ENCODE results near the gene ZNF79. TPM values are rescaled to one million over a fixed set of nuclear protein-coding genes. Genes with fewer than 3 reads are reported as not detected.

ZNF79 gene
- total and polyA plus RNA-seq, 9 of the 15 experiments (the other 6 are each of a cell fraction or from before 2014, with no cell fraction given) = 0.62 to 7.0 (median 4.1) TPM

GRCh38 chr9:127398275-127398647 is 25.9 kb upstream of the ZNF79 start:
- BruUV-seq (replicated peaks) = no TSS peak
- Histone ChIP-seq H3K9me1 (ENCODE audit: control insufficient read depth, insufficient read depth, low read length) (no peaks in the 10 kb centered on the region), H3K4me2 (ENCODE audit: insufficient read depth, low read length) (0 out of 2 replicates have a peak overlapping the region, but pooled peaks have one; percentile 61), H3K27me3 (ENCODE audit: control insufficient read depth in 2 of 2, insufficient read depth in 2 of 2, low read length in 2 of 2) (no peaks in the 10 kb centered on the region; a peak in 1 of 5 replicates), H3K79me2 (ENCODE audit: control insufficient read depth, insufficient read depth, low read length) (no peaks in the 10 kb centered on the region), H2AFZ (ENCODE audit: low read depth, low read length) (peak overlapping the region; percentile 12; the same call in 1 of the 2 replicates), H3K9me3 (replicated peaks; ENCODE audit: control insufficient read depth, insufficient read depth, low read depth, low read length) (no peaks in the 10 kb centered on the region), H3K4me3 (0 out of 2 replicates have a peak overlapping the region, but pooled peaks have one; percentile 66), H4K20me1 (replicated peaks; ENCODE audit: control insufficient read depth, insufficient read depth, low read length) (peaks cover 4% of the 10 kb centered on the region; the same call in 1 of the 2 replicates), H3K36me3 (ENCODE audit: control insufficient read depth, insufficient read depth, low read length) (no peaks in the 10 kb centered on the region), H3K9ac (ENCODE audit: insufficient read depth in 1 of 2, low read depth in 2 of 2, low read length in 2 of 2) (peak overlapping the region in 1 of 2 experiments; percentile 93; a peak in 2 of 4 replicates), H3K27ac (ENCODE audit: extremely low read depth, low read depth, low read length) (no peak overlapping the region), H3K4me1 (replicated peaks in 1 of 2; ENCODE audit: control insufficient read depth in 2 of 2, insufficient read depth in 2 of 2, low read length in 2 of 2) (peaks cover 17 to 32% of the 10 kb centered on the region in 2 experiments; a peak in 3 of 5 replicates)
- peak; percentile 79 for FAIRE-seq
- no peak for DNase-seq (ENCODE audit: extremely low read depth in 1 of 4, low spot score in 3 of 4)
- in situ Hi-C loops (cut with MboI) = no loop called here
- CTCF ChIA-PET (ENCODE audit: low intra/inter-chr PET ratio) = interaction anchor here (0.6 kb wide), 1 partner anchor 199 kb away, joined by 3 read pairs; no protein-coding TSS in a partner anchor
- WGBS (ENCODE audit: insufficient coverage, low coverage, missing lambda C conversion rate) = 62% methylated on average over 4 of the region's 5 CpGs
- POLR2A ChIA-PET = interaction anchor here (0.6 to 1.5 kb wide), 5 partner anchors 18 to 512 kb away, joined by 3 to 4 read pairs (median 3); partner anchors contain the start of gene RPL12
- TF ChIP-seq GABPB1 (CRISPR knock-in tag; IDR thresholded peaks at IDR 0.05) (0 out of 2 replicates have a peak, but pooled peaks have one; percentile 9), SP1 (CRISPR knock-in tag; IDR thresholded peaks at IDR 0.05) (no peak), MAX (CRISPR knock-in tag; IDR thresholded peaks at IDR 0.05) (0 out of 2 replicates have a peak, but pooled peaks have one; percentile 29)
- intact Hi-C loops (cut with micrococcal nuclease) = loop anchor here (5.0 kb wide), 1 partner anchor 181 kb away; no protein-coding TSS in a partner anchor
- ATAC-seq = no peak
